GM18498 (cell line): ENCODE measurements around the gene DPH5.
"Not testable (repeated sequence)": the region's sequence is repeated elsewhere in the genome, so short reads cannot be mapped to it uniquely, and the experiment has no call there.

ENCODE experiments used
- ATAC-seq: cut with Tn5 transposase; IDR thresholded peaks from one replicate; pipeline ENCODE4 v1.9.1; 2021; ENCODE audit warnings: mild to moderate bottlenecking, moderate library complexity; ENCODE audit not compliant: unreplicated experiment

DPH5 gene

GRCh38 chr1:101025657-101026429 lies at the start of gene DPH5:
TSS of gene DPH5 (minus strand) at chr1:101025784. CDS start at chr1:101025443, 341 bp downstream.
- peak; percentile 86 for ATAC-seq

GRCh38 chr1:101073836-101074235 lies 48.3 kb upstream of the DPH5 start:
- ATAC-seq, result no peak

- no peak for ATAC-seq
These were observed 45.9 kb upstream of the DPH5 start for GRCh38 chr1:101071470-101071891.

GRCh38 chr1:101069158-101069557 lies 43.6 kb upstream of the DPH5 start:
- ATAC-seq, result no peak

- not testable (repeated sequence) for ATAC-seq
These were observed 41.4 kb upstream of the DPH5 start for GRCh38 chr1:101066937-101067335.

GRCh38 chr1:101066260-101066936 lies 40.8 kb upstream of the DPH5 start:
- ATAC-seq, result no peak

GRCh38 chr1:101065575-101065974 lies 40.0 kb upstream of the DPH5 start:
- ATAC-seq, result no peak

GRCh38 chr1:101064697-101065096 lies 39.1 kb upstream of the DPH5 start:
- no peak for ATAC-seq

- ATAC-seq, result peak; percentile 72
These were observed 35.4 kb upstream of the DPH5 start for GRCh38 chr1:101060992-101061391.

GRCh38 chr1:101059945-101060542 lies 34.5 kb upstream of the DPH5 start:
- no peak for ATAC-seq

- no peak for ATAC-seq
These were observed 30.0 kb upstream of the DPH5 start for GRCh38 chr1:101055623-101056022.

- peak; percentile 89 for ATAC-seq
These were observed 26.4 kb upstream of the DPH5 start for GRCh38 chr1:101051688-101052638.

GRCh38 chr1:101050869-101051268 lies 25.3 kb upstream of the DPH5 start:
- no peak for ATAC-seq

- no peak for ATAC-seq
These were observed 19.2 kb upstream of the DPH5 start for GRCh38 chr1:101044749-101045148.

GRCh38 chr1:101044259-101044658 lies 18.7 kb upstream of the DPH5 start:
- no peak for ATAC-seq

- no peak for ATAC-seq
These were observed 18.2 kb upstream of the DPH5 start for GRCh38 chr1:101043776-101044175.

GRCh38 chr1:101041300-101041699 lies 15.7 kb upstream of the DPH5 start:
- ATAC-seq, result no peak

GRCh38 chr1:101040666-101041065 lies 15.1 kb upstream of the DPH5 start:
- no peak for ATAC-seq

- no peak for ATAC-seq
These were observed 13.7 kb upstream of the DPH5 start for GRCh38 chr1:101039245-101039644.

GRCh38 chr1:101037316-101037715 lies 11.7 kb upstream of the DPH5 start:
- ATAC-seq, result no peak

- no peak for ATAC-seq
These were observed 7.4 kb upstream of the DPH5 start for GRCh38 chr1:101033017-101033416.
